ENCODE results near the gene MDGA2.

DNA sequence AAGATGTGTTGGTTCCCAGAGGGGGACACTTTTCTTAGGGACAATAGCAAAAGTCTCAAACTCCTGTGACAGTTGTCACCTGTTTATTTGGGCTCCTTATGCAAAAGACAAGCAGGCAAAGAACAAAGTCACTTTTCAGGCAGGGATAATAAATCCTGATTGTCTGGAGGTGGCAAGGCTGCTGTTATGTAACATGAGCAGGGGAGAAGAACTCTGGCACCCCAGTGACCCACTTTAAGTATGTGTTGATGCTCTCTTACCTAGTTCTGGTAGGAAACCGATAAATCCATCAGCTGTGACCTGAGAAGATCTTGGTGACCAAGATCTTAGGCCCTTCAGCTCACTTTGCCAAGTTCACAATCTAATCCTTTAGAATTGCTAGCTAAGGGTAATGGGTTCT, 17.4 kb downstream of the MDGA2 start:
- TF ChIP-seq, protein P1, sequence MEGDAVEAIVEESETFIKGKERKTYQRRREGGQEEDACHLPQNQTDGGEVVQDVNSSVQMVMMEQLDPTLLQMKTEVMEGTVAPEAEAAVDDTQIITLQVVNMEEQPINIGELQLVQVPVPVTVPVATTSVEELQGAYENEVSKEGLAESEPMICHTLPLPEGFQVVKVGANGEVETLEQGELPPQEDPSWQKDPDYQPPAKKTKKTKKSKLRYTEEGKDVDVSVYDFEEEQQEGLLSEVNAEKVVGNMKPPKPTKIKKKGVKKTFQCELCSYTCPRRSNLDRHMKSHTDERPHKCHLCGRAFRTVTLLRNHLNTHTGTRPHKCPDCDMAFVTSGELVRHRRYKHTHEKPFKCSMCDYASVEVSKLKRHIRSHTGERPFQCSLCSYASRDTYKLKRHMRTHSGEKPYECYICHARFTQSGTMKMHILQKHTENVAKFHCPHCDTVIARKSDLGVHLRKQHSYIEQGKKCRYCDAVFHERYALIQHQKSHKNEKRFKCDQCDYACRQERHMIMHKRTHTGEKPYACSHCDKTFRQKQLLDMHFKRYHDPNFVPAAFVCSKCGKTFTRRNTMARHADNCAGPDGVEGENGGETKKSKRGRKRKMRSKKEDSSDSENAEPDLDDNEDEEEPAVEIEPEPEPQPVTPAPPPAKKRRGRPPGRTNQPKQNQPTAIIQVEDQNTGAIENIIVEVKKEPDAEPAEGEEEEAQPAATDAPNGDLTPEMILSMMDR (conservative IDR thresholded peaks at IDR 0.05), result no peak
- TF ChIP-seq ZFX (IDR thresholded peaks at IDR 0.05), result no peak

Data from C4-2B (cell line).